ENCODE data around the gene MAST2.

Gene MAST2

DNA sequence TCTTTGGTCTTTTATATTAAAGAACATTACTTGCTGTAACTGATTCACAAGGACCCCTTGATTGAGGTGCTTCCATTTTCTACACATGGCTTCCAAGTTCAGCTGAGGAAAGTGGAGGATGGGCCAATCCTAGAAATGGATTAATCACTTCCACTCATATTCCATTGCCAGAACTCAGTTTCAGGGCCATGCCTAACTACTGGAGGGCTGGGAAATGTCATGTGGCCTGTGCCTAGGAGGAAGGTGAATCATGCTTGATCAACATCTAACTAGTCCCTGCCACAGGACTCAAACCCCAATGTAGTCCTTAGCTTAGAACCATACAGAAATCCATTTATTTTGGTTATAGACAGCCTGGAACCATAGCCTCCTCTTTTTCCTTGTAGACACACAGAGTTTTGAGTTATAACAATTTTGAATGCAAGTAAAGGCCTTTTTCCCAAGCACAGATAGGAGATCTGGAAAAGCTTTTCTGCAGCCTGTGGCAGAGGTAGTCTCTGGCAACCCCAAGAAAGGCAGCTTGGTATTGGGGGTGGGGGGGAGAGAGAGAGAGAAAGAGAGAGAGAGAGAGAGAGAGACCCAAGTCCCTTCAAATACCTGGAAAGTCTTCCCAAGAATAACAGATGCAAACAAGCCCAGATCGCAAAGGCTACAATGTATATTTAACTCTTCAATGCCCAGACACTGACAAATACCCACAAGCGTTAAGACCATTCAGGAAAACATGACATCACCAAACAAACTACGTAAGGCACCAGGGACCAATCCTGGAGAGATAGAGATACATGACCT is 12.5 kb downstream of the MAST2 start:
- TF ChIP-seq ZNF70 (CRISPR knock-in tag; IDR thresholded peaks at IDR 0.05) (no peak), OSR1 (CRISPR knock-in tag; IDR thresholded peaks at IDR 0.05) (no peak), ZFP3 (CRISPR knock-in tag; IDR thresholded peaks at IDR 0.05) (no peak), ESRRG (CRISPR knock-in tag; IDR thresholded peaks at IDR 0.05) (no peak), PPARA (CRISPR knock-in tag; IDR thresholded peaks at IDR 0.05; ENCODE audit: borderline replicate concordance) (no peak), TCF4 (CRISPR knock-in tag; IDR thresholded peaks at IDR 0.05; ENCODE audit: borderline replicate concordance) (no peak), ZNF565 (CRISPR knock-in tag; conservative IDR thresholded peaks at IDR 0.05; ENCODE audit: low read depth) (no peak)
- TF ChIP-seq, protein P1, sequence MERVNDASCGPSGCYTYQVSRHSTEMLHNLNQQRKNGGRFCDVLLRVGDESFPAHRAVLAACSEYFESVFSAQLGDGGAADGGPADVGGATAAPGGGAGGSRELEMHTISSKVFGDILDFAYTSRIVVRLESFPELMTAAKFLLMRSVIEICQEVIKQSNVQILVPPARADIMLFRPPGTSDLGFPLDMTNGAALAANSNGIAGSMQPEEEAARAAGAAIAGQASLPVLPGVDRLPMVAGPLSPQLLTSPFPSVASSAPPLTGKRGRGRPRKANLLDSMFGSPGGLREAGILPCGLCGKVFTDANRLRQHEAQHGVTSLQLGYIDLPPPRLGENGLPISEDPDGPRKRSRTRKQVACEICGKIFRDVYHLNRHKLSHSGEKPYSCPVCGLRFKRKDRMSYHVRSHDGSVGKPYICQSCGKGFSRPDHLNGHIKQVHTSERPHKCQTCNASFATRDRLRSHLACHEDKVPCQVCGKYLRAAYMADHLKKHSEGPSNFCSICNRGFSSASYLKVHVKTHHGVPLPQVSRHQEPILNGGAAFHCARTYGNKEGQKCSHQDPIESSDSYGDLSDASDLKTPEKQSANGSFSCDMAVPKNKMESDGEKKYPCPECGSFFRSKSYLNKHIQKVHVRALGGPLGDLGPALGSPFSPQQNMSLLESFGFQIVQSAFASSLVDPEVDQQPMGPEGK (CRISPR knock-in tag; IDR thresholded peaks at IDR 0.05; ENCODE audit: borderline replicate concordance), result no peak
- ATAC-seq, result 0 out of 3 replicates have a peak, but pooled peaks have one; percentile 26

DNA sequence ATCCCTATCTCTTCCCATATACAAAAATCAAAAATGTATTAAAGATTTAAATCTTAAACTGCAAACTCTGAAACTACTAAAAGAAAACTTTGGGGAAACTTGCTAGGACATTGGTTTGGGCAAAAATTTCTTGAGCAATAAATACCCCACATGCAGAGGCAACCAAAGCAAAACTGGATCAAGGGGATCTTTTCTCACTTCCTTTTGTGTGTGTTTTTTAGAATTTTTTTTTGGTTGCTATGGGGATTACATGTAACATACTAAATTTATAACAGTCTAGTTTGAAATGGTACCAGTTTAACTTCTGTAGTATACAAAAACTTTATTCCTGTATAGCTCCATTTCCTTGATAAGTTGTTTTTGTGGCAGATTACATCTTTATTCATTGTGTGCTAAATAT is 16.8 kb downstream of the MAST2 start:
- TF ChIP-seq TOX (CRISPR knock-in tag; IDR thresholded peaks at IDR 0.05; ENCODE audit: borderline replicate concordance) (no peak), ARNTL (CRISPR knock-in tag; IDR thresholded peaks at IDR 0.05; ENCODE audit: borderline replicate concordance, low read depth) (no peak), RARB (CRISPR knock-in tag; IDR thresholded peaks at IDR 0.05) (no peak), ZNF8 (CRISPR knock-in tag; IDR thresholded peaks at IDR 0.05) (no peak), ZNF565 (CRISPR knock-in tag; conservative IDR thresholded peaks at IDR 0.05; ENCODE audit: low read depth) (no peak), GLIS3 (CRISPR knock-in tag; IDR thresholded peaks at IDR 0.05) (no peak), ZNF70 (CRISPR knock-in tag; IDR thresholded peaks at IDR 0.05) (no peak), TCF4 (CRISPR knock-in tag; IDR thresholded peaks at IDR 0.05; ENCODE audit: borderline replicate concordance) (no peak), ZFP30 (CRISPR knock-in tag; IDR thresholded peaks at IDR 0.05) (no peak), CSRNP3 (CRISPR knock-in tag; IDR thresholded peaks at IDR 0.05) (no peak), POU6F1 (CRISPR knock-in tag; IDR thresholded peaks at IDR 0.05; ENCODE audit: borderline replicate concordance, low read depth) (no peak), TSHZ2 (CRISPR knock-in tag; IDR thresholded peaks at IDR 0.05) (no peak), ZC3H10 (CRISPR knock-in tag; IDR thresholded peaks at IDR 0.05) (no peak), ISL1 (CRISPR knock-in tag; IDR thresholded peaks at IDR 0.05) (no peak), PPARA (CRISPR knock-in tag; IDR thresholded peaks at IDR 0.05; ENCODE audit: borderline replicate concordance) (no peak)
- TF ChIP-seq, protein P2, sequence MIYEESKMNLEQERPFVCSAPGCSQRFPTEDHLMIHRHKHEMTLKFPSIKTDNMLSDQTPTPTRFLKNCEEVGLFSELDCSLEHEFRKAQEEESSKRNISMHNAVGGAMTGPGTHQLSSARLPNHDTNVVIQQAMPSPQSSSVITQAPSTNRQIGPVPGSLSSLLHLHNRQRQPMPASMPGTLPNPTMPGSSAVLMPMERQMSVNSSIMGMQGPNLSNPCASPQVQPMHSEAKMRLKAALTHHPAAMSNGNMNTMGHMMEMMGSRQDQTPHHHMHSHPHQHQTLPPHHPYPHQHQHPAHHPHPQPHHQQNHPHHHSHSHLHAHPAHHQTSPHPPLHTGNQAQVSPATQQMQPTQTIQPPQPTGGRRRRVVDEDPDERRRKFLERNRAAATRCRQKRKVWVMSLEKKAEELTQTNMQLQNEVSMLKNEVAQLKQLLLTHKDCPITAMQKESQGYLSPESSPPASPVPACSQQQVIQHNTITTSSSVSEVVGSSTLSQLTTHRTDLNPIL (CRISPR knock-in tag; IDR thresholded peaks at IDR 0.05; ENCODE audit: low read depth), result no peak
- TF ChIP-seq, protein P1 (CRISPR knock-in tag; IDR thresholded peaks at IDR 0.05; ENCODE audit: borderline replicate concordance), result no peak
- no peak for ATAC-seq

All from SK-N-SH treated with all-trans-retinoic acid at 6 μM for 48 hours (cell line).